ENCODE results near the gene KAT6B. TPM values are rescaled to one million over a fixed set of nuclear protein-coding genes. Genes with fewer than 3 reads are reported as not detected.

Gene KAT6B
- total and polyA plus RNA-seq, 2 donors from 2014 or later, result 2.9 to 34.2 TPM

GRCh38 chr10:74888962-74889661, 62.7 kb downstream of the KAT6B start:
- Histone ChIP-seq H3K9ac (ENCODE audit: low read length in 3 of 3) (no peak overlapping the region), H3K4me3 (ENCODE audit: low read length in 3 of 3) (no peak overlapping the region), H3K36me3 (ENCODE audit: control insufficient read depth in 2 of 3, insufficient read depth in 3 of 3, low read length in 3 of 3) (no peaks in the 10 kb centered on the region), H3K27ac (ENCODE audit: low read depth in 2 of 2, low read length in 2 of 2) (no peak overlapping the region), H3K9me3 (ENCODE audit: control insufficient read depth in 2 of 3, insufficient read depth in 1 of 3, low read length in 3 of 3) (no peaks in the 10 kb centered on the region), H3K4me1 (ENCODE audit: control insufficient read depth in 2 of 3, insufficient read depth in 2 of 3, low read depth in 1 of 3, low read length in 3 of 3) (no peaks in the 10 kb centered on the region), H3K27me3 (ENCODE audit: control insufficient read depth, insufficient read depth, low read length) (no peaks in the 10 kb centered on the region)
- intact Hi-C loops (cut with DNase I), result no loop called here
- DNase-seq (peak in 2 of 5 donors; percentile 29 to 44), FAIRE-seq (no peak)
- peak; percentile 23 for TF ChIP-seq CTCF (IDR thresholded peaks at IDR 0.05; ENCODE audit: borderline replicate concordance, extremely low read depth, insufficient read depth)

- H3K9me3 ChIP-seq (ENCODE audit: control insufficient read depth in 2 of 3, insufficient read depth in 1 of 3, low read length in 3 of 3), result no peaks in the 10 kb centered on the region
- FAIRE-seq (no peak), DNase-seq (no peak)
- no peak for TF ChIP-seq CTCF (IDR thresholded peaks at IDR 0.05; ENCODE audit: borderline replicate concordance, extremely low read depth, insufficient read depth)
- no peaks in the 10 kb centered on the region for H3K27me3 ChIP-seq (ENCODE audit: control insufficient read depth, insufficient read depth, low read length)
- intact Hi-C loops (cut with DNase I), result no loop called here
- H3K27ac ChIP-seq (ENCODE audit: low read depth in 2 of 2, low read length in 2 of 2), result no peak overlapping the region
- no peak overlapping the region for H3K4me3 ChIP-seq (ENCODE audit: low read length in 3 of 3)
- no peaks in the 10 kb centered on the region for H3K36me3 ChIP-seq (ENCODE audit: control insufficient read depth in 2 of 3, insufficient read depth in 3 of 3, low read length in 3 of 3)
- H3K4me1 ChIP-seq (ENCODE audit: control insufficient read depth in 2 of 3, insufficient read depth in 2 of 3, low read depth in 1 of 3, low read length in 3 of 3), result no peaks in the 10 kb centered on the region
- no peak overlapping the region for H3K9ac ChIP-seq (ENCODE audit: low read length in 3 of 3)
Observed at GRCh38 chr10:74889662-74889998, 63.2 kb downstream of the KAT6B start.

GRCh38 chr10:74890460-74890859, 64.1 kb downstream of the KAT6B start:
- Histone ChIP-seq H3K9me3 (ENCODE audit: control insufficient read depth in 2 of 3, insufficient read depth in 1 of 3, low read length in 3 of 3) (no peaks in the 10 kb centered on the region), H3K9ac (ENCODE audit: low read length in 3 of 3) (no peak overlapping the region), H3K36me3 (ENCODE audit: control insufficient read depth in 2 of 3, insufficient read depth in 3 of 3, low read length in 3 of 3) (no peaks in the 10 kb centered on the region), H3K27me3 (ENCODE audit: control insufficient read depth, insufficient read depth, low read length) (no peaks in the 10 kb centered on the region), H3K4me1 (ENCODE audit: control insufficient read depth in 2 of 3, insufficient read depth in 2 of 3, low read depth in 1 of 3, low read length in 3 of 3) (no peaks in the 10 kb centered on the region), H3K27ac (ENCODE audit: low read depth in 2 of 2, low read length in 2 of 2) (no peak overlapping the region), H3K4me3 (ENCODE audit: low read length in 3 of 3) (no peak overlapping the region)
- intact Hi-C loops (cut with DNase I), result no loop called here
- no peak for FAIRE-seq
- no peak for DNase-seq
- TF ChIP-seq CTCF (IDR thresholded peaks at IDR 0.05; ENCODE audit: borderline replicate concordance, extremely low read depth, insufficient read depth), result no peak

- no peaks in the 10 kb centered on the region for H3K36me3 ChIP-seq (ENCODE audit: control insufficient read depth in 2 of 3, insufficient read depth in 3 of 3, low read length in 3 of 3)
- no peaks in the 10 kb centered on the region for H3K27me3 ChIP-seq (ENCODE audit: control insufficient read depth, insufficient read depth, low read length)
- H3K4me3 ChIP-seq (ENCODE audit: low read length in 3 of 3), result no peak overlapping the region
- H3K9me3 ChIP-seq (ENCODE audit: control insufficient read depth in 2 of 3, insufficient read depth in 1 of 3, low read length in 3 of 3), result no peaks in the 10 kb centered on the region
- no peak overlapping the region for H3K27ac ChIP-seq (ENCODE audit: low read depth in 2 of 2, low read length in 2 of 2)
- DNase-seq, result no peak
- no peak for TF ChIP-seq CTCF (IDR thresholded peaks at IDR 0.05; ENCODE audit: borderline replicate concordance, extremely low read depth, insufficient read depth)
- no peaks in the 10 kb centered on the region for H3K4me1 ChIP-seq (ENCODE audit: control insufficient read depth in 2 of 3, insufficient read depth in 2 of 3, low read depth in 1 of 3, low read length in 3 of 3)
- no peak overlapping the region for H3K9ac ChIP-seq (ENCODE audit: low read length in 3 of 3)
- FAIRE-seq, result no peak
- intact Hi-C loops (cut with DNase I), result no loop called here
Observed at GRCh38 chr10:74891053-74891452, 64.7 kb downstream of the KAT6B start.
